Chondrocyte (in vitro differentiated cells): Measurements from ENCODE around the gene NFS1. TPM values are rescaled to one million over a fixed set of nuclear protein-coding genes. Genes with fewer than 3 reads are reported as not detected.

Experiments used
- DNase-seq: peaks from one replicate; pipeline ENCODE4 v3.0.0; 2021; ENCODE audit warnings: mixed read lengths, low spot score
- H3K27ac Mint-ChIP-seq: one replicate; pipeline ENCODE4 v1.8.0; 2021; ENCODE audit warnings: mild to moderate bottlenecking, moderate library complexity, mixed read lengths; ENCODE audit not compliant: unreplicated experiment
- H3K27me3 Mint-ChIP-seq: 2 replicates; pipeline ENCODE4 v1.8.0; 2021; ENCODE audit warnings: low read depth, mixed read lengths
- H3K36me3 Mint-ChIP-seq: 2 replicates; pipeline ENCODE4 v1.8.0; 2021; ENCODE audit warnings: low read depth, mixed read lengths
- H3K4me1 Mint-ChIP-seq: 2 replicates; pipeline ENCODE4 v1.8.0; 2021; ENCODE audit warnings: low read depth, mild to moderate bottlenecking, mixed read lengths
- H3K4me3 Mint-ChIP-seq: one replicate; pipeline ENCODE4 v1.8.0; 2021; ENCODE audit warnings: mild to moderate bottlenecking, moderate library complexity, mixed read lengths; ENCODE audit not compliant: unreplicated experiment
- H3K9me3 Mint-ChIP-seq: 2 replicates; pipeline ENCODE4 v1.8.0; 2021; ENCODE audit warnings: low read depth, mixed read lengths
- CTCF ChIP-seq: fragments of 200-600 bp; sonication (generic); IDR thresholded peaks from 2 replicates; pipeline ENCODE4 v1.5.0; 2021; ENCODE audit warnings: antibody characterized with exemption, mild to moderate bottlenecking, moderate library complexity
- total RNA-seq: library from RNA; stranded (reverse); gene quantifications from 3 replicates; pipeline ENCODE4 v1.2.1, GENCODE V29; 2021

Gene NFS1
- total RNA-seq, 1 donor from 2014 or later: 26.8 TPM

GRCh38 chr20:35731469-35731788 lies 32.3 kb upstream of the NFS1 start:
- no peaks in the 10 kb centered on the region for H3K27me3 Mint-ChIP-seq
- H3K4me1 Mint-ChIP-seq: peaks cover 43% of the 10 kb centered on the region
- no peaks in the 10 kb centered on the region for H3K9me3 Mint-ChIP-seq
- no peak for TF ChIP-seq CTCF
- DNase-seq: no peak
- no peak overlapping the region for H3K27ac Mint-ChIP-seq
- H3K36me3 Mint-ChIP-seq: peaks cover 42% of the 10 kb centered on the region
- H3K4me3 Mint-ChIP-seq: no peak overlapping the region

DNA sequence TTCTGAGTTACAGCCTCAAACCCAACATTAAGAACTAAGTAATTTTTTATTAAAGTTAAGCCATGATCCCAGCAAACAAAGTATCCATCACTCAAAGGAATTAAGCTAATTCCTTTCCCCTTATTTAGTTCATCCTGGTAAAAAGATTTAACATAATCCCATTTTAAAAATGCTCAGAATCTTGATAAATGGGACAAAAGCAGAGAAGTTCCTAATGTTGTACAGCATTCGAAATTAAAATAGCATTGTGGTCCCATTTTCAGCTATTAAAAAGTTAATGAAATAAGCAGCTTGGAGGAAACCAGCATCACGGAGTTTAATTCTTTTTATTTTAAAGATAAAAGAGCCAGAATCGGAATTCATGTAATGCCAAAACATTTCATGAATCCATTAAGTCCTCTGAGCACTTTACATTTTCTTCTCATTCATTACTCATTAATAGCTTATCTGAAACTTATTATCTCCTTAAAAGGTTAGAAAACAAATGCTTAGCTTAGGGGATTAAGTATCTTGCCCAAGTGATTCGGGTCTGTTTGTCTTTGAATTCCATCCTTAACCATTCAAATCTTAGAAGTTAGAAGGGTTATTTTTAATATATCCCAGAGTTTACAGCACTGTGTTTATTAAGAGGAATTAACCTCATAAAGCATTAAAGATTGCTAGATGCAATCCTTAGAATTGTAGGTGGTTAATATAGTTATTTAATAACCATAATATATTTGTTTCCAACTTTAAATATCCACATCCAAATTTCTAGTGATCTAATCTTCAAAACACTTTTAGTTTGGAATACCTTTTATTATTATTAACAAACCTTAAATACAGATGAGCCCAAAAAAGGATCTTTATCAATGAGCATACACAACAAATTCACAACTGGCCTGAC lies 31.7 kb upstream of the NFS1 start:
- TF ChIP-seq CTCF: no peak

DNA sequence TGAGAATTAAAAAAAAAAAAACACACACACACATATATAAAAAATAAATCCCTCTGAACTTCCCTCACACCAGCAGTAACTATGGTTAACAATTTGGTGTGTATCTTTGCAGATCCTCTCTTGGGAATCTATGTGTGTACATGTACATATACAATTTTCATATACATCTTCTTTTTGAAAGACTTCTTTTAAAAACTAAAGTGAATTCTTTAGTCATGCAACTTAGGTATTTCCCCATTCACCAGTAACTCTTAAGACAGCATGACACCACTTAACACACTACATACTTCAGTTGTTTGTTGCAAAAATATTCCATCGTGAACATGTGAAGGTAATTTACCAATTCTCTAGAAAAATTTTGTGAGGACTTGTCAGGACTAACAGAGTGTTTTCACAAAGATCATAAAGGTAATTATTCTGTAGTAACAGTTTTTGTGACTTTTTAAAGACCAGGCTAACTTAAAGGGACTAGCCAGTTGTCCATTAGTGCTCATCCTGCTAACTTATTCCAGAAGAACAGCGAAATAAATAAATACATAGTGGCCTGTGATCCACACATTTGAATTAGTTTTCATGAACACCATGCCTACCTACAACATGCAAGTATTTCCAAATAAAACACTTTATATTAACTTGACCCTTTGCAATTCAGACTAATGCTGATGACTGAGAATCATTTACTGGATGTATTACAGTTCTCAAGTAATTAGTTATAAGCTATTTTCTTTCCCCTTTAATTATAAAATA lies 30.9 kb upstream of the NFS1 start:
- no peaks in the 10 kb centered on the region for H3K9me3 Mint-ChIP-seq
- TF ChIP-seq CTCF: no peak
- peaks cover 43% of the 10 kb centered on the region for H3K36me3 Mint-ChIP-seq
- no peak for DNase-seq
- H3K4me3 Mint-ChIP-seq: peak overlapping the region; percentile 22
- peaks cover 34% of the 10 kb centered on the region for H3K4me1 Mint-ChIP-seq
- no peaks in the 10 kb centered on the region for H3K27me3 Mint-ChIP-seq
- peak overlapping the region; percentile 51 for H3K27ac Mint-ChIP-seq

More for the DNA sequence above, 31.7 kb upstream of the NFS1 start:
- no peaks in the 10 kb centered on the region for H3K27me3 Mint-ChIP-seq
- no peaks in the 10 kb centered on the region for H3K9me3 Mint-ChIP-seq
- H3K4me3 Mint-ChIP-seq: no peak overlapping the region
- DNase-seq: no peak
- peaks cover 41% of the 10 kb centered on the region for H3K36me3 Mint-ChIP-seq
- H3K27ac Mint-ChIP-seq: peak overlapping the region; percentile 51
- H3K4me1 Mint-ChIP-seq: peaks cover 38% of the 10 kb centered on the region

DNA sequence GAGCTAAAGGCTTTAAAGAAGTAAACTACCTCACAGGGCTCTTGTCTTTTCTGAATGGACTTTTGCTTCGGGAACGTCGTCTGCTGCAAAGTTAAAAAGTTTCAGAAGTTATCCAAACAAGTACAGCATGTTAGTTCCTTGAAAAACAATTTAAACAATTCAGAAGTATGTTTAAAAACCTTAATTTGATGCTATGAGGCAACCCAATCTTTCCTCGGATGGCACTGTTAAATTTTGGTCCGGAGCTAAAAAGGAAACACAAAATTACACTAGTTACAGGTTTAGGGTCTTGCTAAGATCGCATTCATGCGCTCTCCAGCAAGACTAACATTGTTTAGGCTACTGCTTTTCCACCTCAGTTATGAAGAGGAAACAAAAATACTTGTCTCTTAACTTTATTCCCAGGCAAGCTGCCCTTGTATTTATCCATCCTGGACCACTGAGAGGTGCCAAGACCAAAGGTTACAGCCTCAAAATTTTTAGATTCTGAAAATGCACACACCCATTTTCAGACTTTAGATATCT lies 30.2 kb upstream of the NFS1 start:
- H3K36me3 Mint-ChIP-seq: peaks cover 45% of the 10 kb centered on the region
- no peak for TF ChIP-seq CTCF
- H3K4me3 Mint-ChIP-seq: no peak overlapping the region
- DNase-seq: no peak
- no peaks in the 10 kb centered on the region for H3K9me3 Mint-ChIP-seq
- H3K4me1 Mint-ChIP-seq: peaks cover 29% of the 10 kb centered on the region
- H3K27ac Mint-ChIP-seq: peak overlapping the region; percentile 27
- H3K27me3 Mint-ChIP-seq: no peaks in the 10 kb centered on the region
